Stimulated activated naive B cell treated with anti-CD40 and anti-IgM and Interleukin-4, amounts not matched to agents 10 μg/mL and 1 μg/mL and 100 μg/mL, for 72 hours (primary cell): ENCODE measurements around the gene PCNT.
"Not testable (repeated sequence)": the region's sequence is repeated elsewhere in the genome, so short reads cannot be mapped to it uniquely, and the experiment has no call there.

ENCODE experiments used
- ATAC-seq, 2 donors: fragments of 150-1000 bp; cut with Tn5 transposase; replicated peaks; 2 replicates each; pipeline ENCODE4 v1.10.0; 2021; ENCODE audit warnings: moderate library complexity in 1 of 2
- DNase-seq: peaks from one replicate; pipeline ENCODE4 v3.0.0; 2021
- H3K27ac Mint-ChIP-seq: one replicate; pipeline ENCODE4 v1.8.0; 2022; ENCODE audit warnings: mild to moderate bottlenecking, mixed read lengths
- H3K27me3 Mint-ChIP-seq, 2 donors: one replicate each; pipeline ENCODE4 v1.8.0; 2022; ENCODE audit warnings: mixed read lengths in 2 of 2
- H3K36me3 Mint-ChIP-seq, 2 donors: one replicate each; pipeline ENCODE4 v1.8.0; 2022; ENCODE audit warnings: mixed read lengths in 2 of 2, mild to moderate bottlenecking in 1 of 2
- H3K4me1 Mint-ChIP-seq, 2 donors: one replicate each; pipeline ENCODE4 v1.8.0; 2022; ENCODE audit warnings: mixed read lengths in 2 of 2, mild to moderate bottlenecking in 1 of 2
- H3K4me3 Mint-ChIP-seq, 2 donors: one replicate each; pipeline ENCODE4 v1.8.0; 2022; ENCODE audit warnings: mild to moderate bottlenecking in 2 of 2, mixed read lengths in 2 of 2, moderate library complexity in 1 of 2
- H3K9me3 Mint-ChIP-seq, 2 donors: one replicate each; pipeline ENCODE4 v1.8.0; 2022; ENCODE audit warnings: mixed read lengths in 2 of 2, mild to moderate bottlenecking in 1 of 2

PCNT gene

GRCh38 chr21:46397993-46398392, 74.0 kb downstream of the PCNT start:
- Mint-ChIP-seq H3K27me3 (no peaks in the 10 kb centered on the region), H3K27ac (no peak overlapping the region), H3K4me1 (no peaks in the 10 kb centered on the region), H3K9me3 (peaks cover 1 to 2% of the 10 kb centered on the region in 2 donors), H3K4me3 (no peak overlapping the region), H3K36me3 (peaks cover 42 to 60% of the 10 kb centered on the region in 2 donors)
- DNase-seq (no peak), ATAC-seq (no peak)

- peaks cover 41 to 59% of the 10 kb centered on the region in 2 donors for H3K36me3 Mint-ChIP-seq
- no peak for ATAC-seq
- no peaks in the 10 kb centered on the region for H3K27me3 Mint-ChIP-seq
- H3K9me3 Mint-ChIP-seq = peaks cover 4 to 8% of the 10 kb centered on the region in 2 donors
- H3K4me1 Mint-ChIP-seq = no peaks in the 10 kb centered on the region
- peak overlapping the region; percentile 14 for H3K27ac Mint-ChIP-seq
- no peak for DNase-seq
- no peak overlapping the region for H3K4me3 Mint-ChIP-seq
Measured at GRCh38 chr21:46399129-46399528, 75.2 kb downstream of the PCNT start.

- Mint-ChIP-seq H3K27me3 (no peaks in the 10 kb centered on the region), H3K4me1 (no peaks in the 10 kb centered on the region), H3K4me3 (no peak overlapping the region), H3K27ac (no peak overlapping the region), H3K9me3 (peaks cover 4 to 8% of the 10 kb centered on the region in 2 donors), H3K36me3 (peaks cover 39 to 57% of the 10 kb centered on the region in 2 donors)
- ATAC-seq (no peak), DNase-seq (no peak)
Measured at GRCh38 chr21:46399686-46400085, 75.7 kb downstream of the PCNT start.

GRCh38 chr21:46401186-46401910, 77.4 kb downstream of the PCNT start:
- H3K27ac Mint-ChIP-seq = no peak overlapping the region
- no peaks in the 10 kb centered on the region for H3K27me3 Mint-ChIP-seq
- no peaks in the 10 kb centered on the region for H3K4me1 Mint-ChIP-seq
- H3K4me3 Mint-ChIP-seq = no peak overlapping the region
- ATAC-seq (no peak), DNase-seq (no peak)
- H3K9me3 Mint-ChIP-seq = peaks cover 4 to 8% of the 10 kb centered on the region in 2 donors
- H3K36me3 Mint-ChIP-seq = peaks cover 39 to 61% of the 10 kb centered on the region in 2 donors

GRCh38 chr21:46402421-46402820, 78.5 kb downstream of the PCNT start:
- DNase-seq = no peak
- Mint-ChIP-seq H3K27ac (no peak overlapping the region), H3K9me3 (peaks cover 4 to 8% of the 10 kb centered on the region in 2 donors), H3K4me3 (no peak overlapping the region), H3K36me3 (peaks cover 34 to 54% of the 10 kb centered on the region in 2 donors), H3K4me1 (no peaks in the 10 kb centered on the region), H3K27me3 (no peaks in the 10 kb centered on the region)
- no peak for ATAC-seq

GRCh38 chr21:46403234-46403811, 79.4 kb downstream of the PCNT start:
- H3K27ac Mint-ChIP-seq = peak overlapping the region; percentile 81

GRCh38 chr21:46404306-46404705, 80.3 kb downstream of the PCNT start:
- no peak for DNase-seq
- peaks cover 4 to 8% of the 10 kb centered on the region in 2 donors for H3K9me3 Mint-ChIP-seq
- ATAC-seq = no peak
- H3K27me3 Mint-ChIP-seq = no peaks in the 10 kb centered on the region
- H3K36me3 Mint-ChIP-seq = peaks cover 25 to 42% of the 10 kb centered on the region in 2 donors
- no peak overlapping the region for H3K4me3 Mint-ChIP-seq
- no peak overlapping the region for H3K27ac Mint-ChIP-seq
- no peaks in the 10 kb centered on the region for H3K4me1 Mint-ChIP-seq

More at GRCh38 chr21:46403234-46403811, 79.4 kb downstream of the PCNT start:
- not testable (repeated sequence) for H3K9me3 Mint-ChIP-seq, H3K4me3 Mint-ChIP-seq, H3K27me3 Mint-ChIP-seq, DNase-seq, ATAC-seq, H3K4me1 Mint-ChIP-seq
- peaks cover 30 to 50% of the 10 kb centered on the region in 2 donors for H3K36me3 Mint-ChIP-seq

GRCh38 chr21:46406001-46406400, 82.0 kb downstream of the PCNT start:
- Mint-ChIP-seq H3K36me3 (peaks cover 20 to 41% of the 10 kb centered on the region in 2 donors), H3K27ac (no peak overlapping the region), H3K27me3 (no peaks in the 10 kb centered on the region), H3K4me3 (no peak overlapping the region), H3K4me1 (no peaks in the 10 kb centered on the region), H3K9me3 (peaks cover 4 to 8% of the 10 kb centered on the region in 2 donors)
- ATAC-seq (no peak), DNase-seq (no peak)

- no peaks in the 10 kb centered on the region for H3K9me3 Mint-ChIP-seq
- no peaks in the 10 kb centered on the region for H3K4me1 Mint-ChIP-seq
- no peak overlapping the region for H3K4me3 Mint-ChIP-seq
- ATAC-seq (no peak), DNase-seq (no peak)
- peaks cover 9 to 29% of the 10 kb centered on the region in 2 donors for H3K36me3 Mint-ChIP-seq
- no peak overlapping the region for H3K27ac Mint-ChIP-seq
- no peaks in the 10 kb centered on the region for H3K27me3 Mint-ChIP-seq
Measured at GRCh38 chr21:46409641-46410406, 85.9 kb downstream of the PCNT start.

- no peak for DNase-seq
- Mint-ChIP-seq H3K36me3 (peaks cover 11 to 32% of the 10 kb centered on the region in 2 donors), H3K27me3 (no peaks in the 10 kb centered on the region), H3K27ac (no peak overlapping the region), H3K4me1 (no peaks in the 10 kb centered on the region), H3K4me3 (no peak overlapping the region), H3K9me3 (no peaks in the 10 kb centered on the region)
- ATAC-seq = no peak
Measured at GRCh38 chr21:46410516-46410915, 86.6 kb downstream of the PCNT start.

- Mint-ChIP-seq H3K9me3 (no peaks in the 10 kb centered on the region), H3K27me3 (no peaks in the 10 kb centered on the region), H3K4me3 (no peak overlapping the region), H3K36me3 (peaks cover 16 to 35% of the 10 kb centered on the region in 2 donors), H3K27ac (no peak overlapping the region), H3K4me1 (no peaks in the 10 kb centered on the region)
- ATAC-seq (no peak), DNase-seq (no peak)
Measured at GRCh38 chr21:46411236-46411635, 87.3 kb downstream of the PCNT start.

GRCh38 chr21:46411691-46412090, 87.7 kb downstream of the PCNT start:
- H3K4me1 Mint-ChIP-seq = no peaks in the 10 kb centered on the region
- ATAC-seq = no peak
- H3K9me3 Mint-ChIP-seq = no peaks in the 10 kb centered on the region
- no peak overlapping the region for H3K4me3 Mint-ChIP-seq
- DNase-seq = no peak
- H3K36me3 Mint-ChIP-seq = peaks cover 20 to 37% of the 10 kb centered on the region in 2 donors
- no peak overlapping the region for H3K27ac Mint-ChIP-seq
- no peaks in the 10 kb centered on the region for H3K27me3 Mint-ChIP-seq

GRCh38 chr21:46412521-46413364, 88.8 kb downstream of the PCNT start:
- DNase-seq (no peak), ATAC-seq (no peak)
- H3K4me1 Mint-ChIP-seq = no peaks in the 10 kb centered on the region
- no peak overlapping the region for H3K4me3 Mint-ChIP-seq
- H3K27ac Mint-ChIP-seq = no peak overlapping the region
- H3K36me3 Mint-ChIP-seq = peaks cover 20 to 33% of the 10 kb centered on the region in 2 donors
- no peaks in the 10 kb centered on the region for H3K27me3 Mint-ChIP-seq
- no peaks in the 10 kb centered on the region for H3K9me3 Mint-ChIP-seq

- Mint-ChIP-seq H3K9me3 (no peaks in the 10 kb centered on the region), H3K27me3 (no peaks in the 10 kb centered on the region), H3K36me3 (peaks cover 20 to 33% of the 10 kb centered on the region in 2 donors), H3K4me3 (no peak overlapping the region), H3K27ac (no peak overlapping the region), H3K4me1 (no peaks in the 10 kb centered on the region)
- ATAC-seq (no peak), DNase-seq (no peak)
Measured at GRCh38 chr21:46413365-46413696, 89.4 kb downstream of the PCNT start.
